Neural cell (in vitro differentiated cells): ENCODE measurements around the gene TTR. TPM values are rescaled to one million over a fixed set of nuclear protein-coding genes. Genes with fewer than 3 reads are reported as not detected.
A peak's percentile ranks its signal among the peaks of the same experiment; 100 is the strongest.

Experiments
- H2AFZ ChIP-seq: fragments of 200-600, 300-800 bp; sonication (generic), shearing (Covaris generic); 2 replicates; pipeline ENCODE4 v1.6.0; 2014; ENCODE audit warnings: low read depth, mild to moderate bottlenecking, antibody characterized with exemption, low read length, moderate library complexity
- H3F3A ChIP-seq: fragments of 200-600 bp; shearing (Covaris generic); 2 replicates; pipeline ENCODE4 v1.6.1; 2016; ENCODE audit warnings: mild to moderate bottlenecking, moderate library complexity, mixed read lengths, antibody characterized with exemption, low read length; ENCODE audit not compliant: insufficient read depth, poor library complexity, severe bottlenecking
- H3K27ac ChIP-seq: fragments of 200-600, 300-800 bp; sonication (generic), shearing (Covaris generic); 2 replicates; pipeline ENCODE4 v1.5.1; 2014; ENCODE audit warnings: mild to moderate bottlenecking, low read length, moderate library complexity
- H3K27me3 ChIP-seq: fragments of 300-800, 200-600 bp; sonication (generic), shearing (Covaris generic); 2 replicates; pipeline ENCODE4 v1.6.0; 2014; ENCODE audit warnings: mild to moderate bottlenecking, low read depth, low read length, moderate library complexity; ENCODE audit not compliant: insufficient read depth
- H3K36me3 ChIP-seq: fragments of 300-800, 200-600 bp; sonication (generic), shearing (Covaris generic); 2 replicates; pipeline ENCODE4 v1.5.1; 2014; ENCODE audit warnings: mild to moderate bottlenecking, antibody characterized with exemption, low read length, moderate library complexity; ENCODE audit not compliant: insufficient read depth
- H3K4me2 ChIP-seq: fragments of 300-800, 200-600 bp; sonication (generic), shearing (Covaris generic); 2 replicates; pipeline ENCODE4 v1.6.0; 2014; ENCODE audit warnings: mild to moderate bottlenecking, low read length
- H3K4me3 ChIP-seq: fragments of 300-800, 200-600 bp; sonication (generic), shearing (Covaris generic); 2 replicates; pipeline ENCODE4 v1.5.1; 2014; ENCODE audit warnings: mild to moderate bottlenecking, low read length, moderate library complexity
- H3K79me2 ChIP-seq: fragments of 200-600 bp; shearing (Covaris generic); replicated peaks from 2 replicates; pipeline ENCODE4 v1.6.0; 2014; ENCODE audit warnings: mild to moderate bottlenecking, low read length, moderate library complexity; ENCODE audit not compliant: insufficient read depth
- H3K9ac ChIP-seq: fragments of 300-800, 200-600 bp; sonication (generic), shearing (Covaris generic); 2 replicates; pipeline ENCODE4 v1.6.1; 2016; ENCODE audit warnings: mild to moderate bottlenecking, low read length, mixed read lengths
- H3K9me2 ChIP-seq: fragments of 200-600 bp; shearing (Covaris generic); 2 replicates; pipeline ENCODE4 v1.6.1; 2016; ENCODE audit warnings: mild to moderate bottlenecking, low read length, mixed read lengths; ENCODE audit not compliant: insufficient read depth
- H3K9me3 ChIP-seq: fragments of 200-600, 300-800 bp; sonication (generic), shearing (Covaris generic); 2 replicates; pipeline ENCODE4 v1.6.1; 2016; ENCODE audit warnings: mild to moderate bottlenecking, mixed run types, low read length, moderate library complexity, mixed read lengths
- H4K20me1 ChIP-seq: fragments of 200-600 bp; shearing (Covaris generic); 2 replicates; pipeline ENCODE4 v1.6.1; 2016; ENCODE audit warnings: mild to moderate bottlenecking, mixed run types; ENCODE audit not compliant: insufficient read depth
- EP300 ChIP-seq: fragments of 450-650 bp; conservative IDR thresholded peaks from 2 replicates; pipeline ENCODE4 v1.6.1; 2014; ENCODE audit warnings: antibody characterized with exemption, mild to moderate bottlenecking, moderate library complexity; ENCODE audit not compliant: poor library complexity, severe bottlenecking
- EZH2 ChIP-seq: fragments of 200-600, 300-800 bp; shearing (Covaris generic), sonication (generic); IDR thresholded peaks from 2 replicates; pipeline ENCODE4 v1.6.1; 2014; ENCODE audit warnings: antibody characterized with exemption, low read length, borderline replicate concordance, mild to moderate bottlenecking; ENCODE audit not compliant: insufficient read depth, poor library complexity, severe bottlenecking
- MXI1 ChIP-seq: fragments of 450-650 bp; conservative IDR thresholded peaks from 2 replicates; pipeline ENCODE4 v1.6.1; 2014; ENCODE audit warnings: antibody characterized with exemption, mild to moderate bottlenecking; ENCODE audit not compliant: poor library complexity, severe bottlenecking
- POLR2AphosphoS5 ChIP-seq: IDR thresholded peaks from 2 replicates; pipeline ENCODE4 v1.6.1; 2012
- RAD21 ChIP-seq: fragments of 450-650 bp; conservative IDR thresholded peaks from 2 replicates; pipeline ENCODE4 v1.6.1; 2014; ENCODE audit warnings: antibody characterized with exemption, mild to moderate bottlenecking, moderate library complexity
- REST ChIP-seq: IDR thresholded peaks from 2 replicates; pipeline ENCODE4 v1.6.1; 2012; ENCODE audit warnings: borderline replicate concordance
- SMC3 ChIP-seq: fragments of 450-650 bp; conservative IDR thresholded peaks from 2 replicates; pipeline ENCODE4 v1.6.1; 2014; ENCODE audit warnings: antibody characterized with exemption, mild to moderate bottlenecking, moderate library complexity; ENCODE audit not compliant: poor library complexity
- TAF1 ChIP-seq: IDR thresholded peaks from 2 replicates; pipeline ENCODE4 v1.6.1; 2012; ENCODE audit warnings: low read depth
- polyA plus RNA-seq: library from polyadenylated mRNA; depleted of rRNA; stranded (reverse); fragments of >200 nt; gene quantifications from 2 replicates; pipeline ENCODE4 v1.2.3, GENCODE V29; 2014
- TF ChIP-seq, protein P1 (sequence below): fragments of 450-650 bp; IDR thresholded peaks from 2 replicates; pipeline ENCODE4 v1.5.1; 2014; ENCODE audit warnings: antibody characterized with exemption, mild to moderate bottlenecking, moderate library complexity; ENCODE audit not compliant: poor library complexity, severe bottlenecking

Gene TTR
- polyA plus RNA-seq, 1 donor from 2014 or later = not detected

GRCh38 chr18:31645411-31645810 is 53.7 kb downstream of the TTR start:
- no peaks in the 10 kb centered on the region for H3K27me3 ChIP-seq
- H3K9ac ChIP-seq = no peak overlapping the region
- H3K27ac ChIP-seq = no peak overlapping the region
- H3K79me2 ChIP-seq = peaks cover 4% of the 10 kb centered on the region
- H3K4me2 ChIP-seq = no peak overlapping the region
- no peak overlapping the region for H3K4me3 ChIP-seq
- no peak overlapping the region for H2AFZ ChIP-seq
- no peaks in the 10 kb centered on the region for H3F3A ChIP-seq
- H3K36me3 ChIP-seq = no peaks in the 10 kb centered on the region
- H4K20me1 ChIP-seq = no peaks in the 10 kb centered on the region
- no peaks in the 10 kb centered on the region for H3K9me2 ChIP-seq
- no peaks in the 10 kb centered on the region for H3K9me3 ChIP-seq
- no peak for TF ChIP-seq EZH2

GRCh38 chr18:31646332-31647126 is 54.9 kb downstream of the TTR start:
- peak overlapping the region; percentile 10 for H3K4me2 ChIP-seq
- no peaks in the 10 kb centered on the region for H3F3A ChIP-seq
- peaks cover 4% of the 10 kb centered on the region for H3K79me2 ChIP-seq
- no peak overlapping the region for H2AFZ ChIP-seq
- H3K27me3 ChIP-seq = no peaks in the 10 kb centered on the region
- H4K20me1 ChIP-seq = no peaks in the 10 kb centered on the region
- no peak for TF ChIP-seq POLR2AphosphoS5
- no peak for TF ChIP-seq MXI1
- TF ChIP-seq EZH2 = no peak
- no peak for TF ChIP-seq REST
- TF ChIP-seq, protein P1, sequence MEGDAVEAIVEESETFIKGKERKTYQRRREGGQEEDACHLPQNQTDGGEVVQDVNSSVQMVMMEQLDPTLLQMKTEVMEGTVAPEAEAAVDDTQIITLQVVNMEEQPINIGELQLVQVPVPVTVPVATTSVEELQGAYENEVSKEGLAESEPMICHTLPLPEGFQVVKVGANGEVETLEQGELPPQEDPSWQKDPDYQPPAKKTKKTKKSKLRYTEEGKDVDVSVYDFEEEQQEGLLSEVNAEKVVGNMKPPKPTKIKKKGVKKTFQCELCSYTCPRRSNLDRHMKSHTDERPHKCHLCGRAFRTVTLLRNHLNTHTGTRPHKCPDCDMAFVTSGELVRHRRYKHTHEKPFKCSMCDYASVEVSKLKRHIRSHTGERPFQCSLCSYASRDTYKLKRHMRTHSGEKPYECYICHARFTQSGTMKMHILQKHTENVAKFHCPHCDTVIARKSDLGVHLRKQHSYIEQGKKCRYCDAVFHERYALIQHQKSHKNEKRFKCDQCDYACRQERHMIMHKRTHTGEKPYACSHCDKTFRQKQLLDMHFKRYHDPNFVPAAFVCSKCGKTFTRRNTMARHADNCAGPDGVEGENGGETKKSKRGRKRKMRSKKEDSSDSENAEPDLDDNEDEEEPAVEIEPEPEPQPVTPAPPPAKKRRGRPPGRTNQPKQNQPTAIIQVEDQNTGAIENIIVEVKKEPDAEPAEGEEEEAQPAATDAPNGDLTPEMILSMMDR = no peak
- TF ChIP-seq TAF1 = no peak
- TF ChIP-seq EP300 = no peak
- H3K4me3 ChIP-seq = no peak overlapping the region
- H3K27ac ChIP-seq = no peak overlapping the region
- no peaks in the 10 kb centered on the region for H3K9me3 ChIP-seq
- no peaks in the 10 kb centered on the region for H3K36me3 ChIP-seq
- H3K9me2 ChIP-seq = no peaks in the 10 kb centered on the region
- H3K9ac ChIP-seq = no peak overlapping the region

- Histone ChIP-seq H3K79me2 (peaks cover 4% of the 10 kb centered on the region), H2AFZ (no peak overlapping the region), H3K9me3 (no peaks in the 10 kb centered on the region), H3F3A (no peaks in the 10 kb centered on the region), H3K4me2 (peak overlapping the region; percentile 10), H3K27me3 (no peaks in the 10 kb centered on the region), H3K9ac (no peak overlapping the region), H3K4me3 (no peak overlapping the region), H3K36me3 (no peaks in the 10 kb centered on the region), H3K27ac (no peak overlapping the region), H4K20me1 (no peaks in the 10 kb centered on the region), H3K9me2 (no peaks in the 10 kb centered on the region)
- TF ChIP-seq TAF1 = no peak
- TF ChIP-seq SMC3 = no peak
- no peak for TF ChIP-seq RAD21
- TF ChIP-seq REST = no peak
- no peak for TF ChIP-seq POLR2AphosphoS5
- TF ChIP-seq, protein P1 = no peak
- TF ChIP-seq EZH2 = no peak
- TF ChIP-seq EP300 = no peak
- no peak for TF ChIP-seq MXI1
Measured at GRCh38 chr18:31647127-31647753, 55.6 kb downstream of the TTR start.
